CD4-positive, alpha-beta T cell treated with Interleukin-4 for 4 hours (primary cell): ENCODE results near the gene OSBPL10.

Experiments used
- DNase-seq: peaks from one replicate; pipeline ENCODE4 v3.0.0-alpha.2; 2020

Gene OSBPL10

DNA sequence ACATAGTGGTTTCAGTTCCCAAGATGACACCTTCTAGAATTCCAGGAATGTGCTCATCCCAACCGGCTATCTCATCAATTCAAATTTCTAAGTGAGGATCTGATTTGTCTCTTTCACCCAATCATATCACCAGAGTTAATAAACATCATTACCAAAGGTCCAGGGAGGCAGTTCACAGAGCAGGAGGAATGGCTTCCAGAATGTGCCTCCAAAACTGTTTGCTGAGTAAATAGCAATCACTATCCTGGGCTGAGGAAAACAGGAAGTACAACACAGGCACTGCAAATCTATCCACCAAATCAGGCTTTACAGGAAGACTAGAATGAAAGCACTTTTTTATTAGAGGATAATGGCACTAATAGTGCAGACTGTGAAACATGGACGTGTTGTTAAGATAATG is 61.5 kb downstream of the OSBPL10 start:
- DNase-seq, result no peak

- no peak for DNase-seq
Measured at GRCh38 chr3:31918179-31919150, 62.6 kb downstream of the OSBPL10 start.

GRCh38 chr3:31917303-31918005 is 63.6 kb downstream of the OSBPL10 start:
- DNase-seq, result no peak

DNA sequence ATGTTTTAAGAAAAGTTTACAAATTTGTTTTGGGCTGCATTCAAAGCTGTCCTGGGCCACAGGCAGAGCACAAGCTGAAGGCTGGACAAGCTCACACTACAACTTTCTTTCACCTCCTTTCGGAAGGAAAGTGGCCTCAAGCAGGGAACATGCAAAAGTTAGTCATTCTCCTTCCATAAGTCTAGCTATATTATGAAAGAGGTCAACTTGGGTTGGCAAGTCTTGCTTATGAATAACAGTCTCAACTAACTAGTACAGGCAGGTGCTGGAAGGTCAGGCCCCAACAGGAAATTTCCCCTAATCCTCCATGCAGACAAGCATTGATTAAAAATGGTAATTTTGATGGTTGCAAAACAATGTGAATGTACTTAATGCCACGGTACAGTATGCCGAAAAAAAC is 69.4 kb downstream of the OSBPL10 start:
- DNase-seq, result no peak

- no peak for DNase-seq
Measured at GRCh38 chr3:31911124-31911523, 69.9 kb downstream of the OSBPL10 start.

GRCh38 chr3:31909455-31909854 is 71.6 kb downstream of the OSBPL10 start:
- DNase-seq, result no peak

- DNase-seq, result no peak
Measured at GRCh38 chr3:31908391-31909097, 72.5 kb downstream of the OSBPL10 start.

DNA sequence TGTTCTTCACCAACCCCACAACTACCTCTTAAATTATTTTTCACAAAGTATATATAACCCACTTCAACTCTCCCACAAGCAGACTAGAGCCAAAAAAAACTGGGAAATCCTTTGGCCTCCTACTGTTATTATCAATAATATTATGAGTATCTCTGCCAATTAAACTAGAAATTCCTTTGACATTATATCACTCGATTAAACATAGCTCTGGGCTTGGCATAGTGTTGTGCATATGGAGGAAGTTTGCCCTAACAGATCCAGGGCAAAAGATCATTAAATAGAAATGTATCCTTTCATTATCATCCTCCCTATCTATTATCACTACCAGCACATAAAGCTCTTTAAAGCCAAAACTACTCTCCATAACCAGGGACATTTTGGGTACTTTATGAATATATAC is 74.9 kb downstream of the OSBPL10 start:
- no peak for DNase-seq

DNA sequence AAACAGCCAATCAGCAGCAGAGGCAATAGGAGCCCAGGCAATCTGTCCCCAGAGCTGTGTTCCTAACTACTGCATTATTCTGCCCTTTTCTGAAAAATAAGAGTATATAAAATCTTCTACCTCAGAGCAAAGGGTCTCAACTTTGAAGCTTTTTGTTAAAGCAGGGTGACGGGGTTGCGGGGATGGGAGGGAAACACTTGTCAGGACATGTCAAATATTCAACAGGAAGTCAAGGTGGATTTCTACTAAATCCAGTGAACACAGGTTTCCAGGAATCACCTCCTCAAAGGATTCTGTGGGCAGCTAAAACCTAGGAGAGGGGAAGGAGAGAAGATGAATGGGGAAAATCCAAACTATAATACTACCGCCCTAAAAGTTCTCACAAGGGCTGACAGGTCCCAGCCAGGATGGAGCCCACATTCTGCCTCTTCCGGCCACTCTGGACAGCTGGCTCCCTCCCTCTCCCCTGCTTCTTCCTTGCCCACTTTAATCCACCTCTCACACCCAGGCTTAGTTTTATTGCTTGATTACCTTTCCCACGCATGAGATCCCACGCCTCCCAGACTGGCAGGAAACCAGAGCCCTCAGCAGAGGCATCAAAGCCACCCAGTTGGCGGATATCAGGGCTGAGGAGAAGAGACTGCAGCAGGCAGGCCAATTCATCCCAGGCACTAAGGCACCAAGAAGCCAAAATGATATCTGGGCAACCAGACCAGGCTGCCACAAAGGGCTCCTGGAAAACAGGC is 77.2 kb downstream of the OSBPL10 start:
- no peak for DNase-seq

DNA sequence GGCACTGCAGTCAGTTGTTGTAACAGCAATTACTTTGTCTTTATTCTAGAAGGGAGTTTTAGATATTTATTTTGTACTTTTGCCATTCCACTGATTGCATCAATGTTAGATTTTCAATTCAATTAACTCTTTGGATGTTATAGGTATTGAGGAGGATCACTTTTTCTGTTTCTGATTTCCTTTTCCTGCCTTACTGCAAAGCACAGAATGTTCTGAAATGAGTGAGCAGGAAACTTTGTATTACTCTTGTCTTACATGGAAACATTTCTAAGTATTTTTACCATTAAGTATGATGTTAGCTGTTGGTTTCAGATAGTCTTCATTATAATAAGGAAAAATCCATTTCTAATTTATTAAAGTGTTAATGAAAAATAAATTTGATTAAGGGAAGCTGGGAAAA is 80.5 kb downstream of the OSBPL10 start:
- no peak for DNase-seq

DNA sequence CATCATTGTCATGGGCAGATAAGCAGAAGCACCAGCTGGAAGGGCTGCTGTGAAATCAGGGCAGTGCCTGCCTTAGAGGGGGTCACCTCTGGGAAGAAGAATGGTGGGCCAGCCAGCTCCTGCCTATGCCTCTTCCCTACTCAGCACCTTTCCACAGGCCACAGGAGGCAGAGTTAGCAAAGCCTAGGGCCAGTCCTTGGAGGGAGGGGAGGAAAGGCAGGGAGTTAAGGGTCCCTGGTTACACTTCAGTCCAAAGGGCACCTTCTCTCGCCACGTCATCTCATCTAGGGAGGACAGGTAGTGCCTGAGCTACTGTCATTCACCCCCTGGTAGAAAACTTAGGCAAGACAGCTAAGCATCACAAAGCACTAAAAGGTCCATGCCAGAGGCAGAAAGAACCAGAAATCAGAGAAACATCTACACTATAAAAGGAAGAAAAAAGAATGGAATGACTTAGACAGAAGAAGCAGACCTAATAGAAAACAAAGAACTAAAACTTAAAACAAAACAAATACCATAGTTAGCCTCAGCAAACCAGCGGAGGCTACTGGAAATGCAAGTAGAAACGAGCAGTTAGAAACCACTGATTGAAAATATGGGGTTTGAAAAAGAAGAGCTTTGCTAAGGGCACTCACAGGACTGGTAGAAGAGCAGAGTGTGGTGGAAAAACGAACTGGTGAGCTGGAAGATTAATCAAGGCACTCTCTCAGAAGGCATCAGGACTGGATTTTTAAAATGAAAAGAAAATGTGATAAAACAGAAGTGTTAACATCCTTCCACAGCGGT is 84.2 kb downstream of the OSBPL10 start:
- no peak for DNase-seq

DNA sequence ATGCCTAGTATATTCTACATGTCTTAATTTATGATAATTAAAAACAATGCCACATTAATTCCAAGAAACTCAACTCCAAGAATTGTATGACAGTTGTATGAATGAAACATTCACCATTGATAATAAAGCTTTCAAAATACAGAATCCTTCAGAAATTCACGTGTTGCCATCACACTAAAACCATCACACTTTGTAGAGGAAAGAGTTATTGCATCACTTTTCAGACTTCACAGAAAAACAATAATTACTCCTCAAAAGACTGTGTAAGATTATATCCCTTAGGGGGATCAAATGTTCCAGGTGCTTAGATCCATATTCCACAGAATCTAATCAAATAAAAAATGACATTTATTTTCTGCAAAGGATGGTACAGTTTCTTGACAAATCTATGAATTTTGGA is 85.0 kb downstream of the OSBPL10 start:
- no peak for DNase-seq

DNA sequence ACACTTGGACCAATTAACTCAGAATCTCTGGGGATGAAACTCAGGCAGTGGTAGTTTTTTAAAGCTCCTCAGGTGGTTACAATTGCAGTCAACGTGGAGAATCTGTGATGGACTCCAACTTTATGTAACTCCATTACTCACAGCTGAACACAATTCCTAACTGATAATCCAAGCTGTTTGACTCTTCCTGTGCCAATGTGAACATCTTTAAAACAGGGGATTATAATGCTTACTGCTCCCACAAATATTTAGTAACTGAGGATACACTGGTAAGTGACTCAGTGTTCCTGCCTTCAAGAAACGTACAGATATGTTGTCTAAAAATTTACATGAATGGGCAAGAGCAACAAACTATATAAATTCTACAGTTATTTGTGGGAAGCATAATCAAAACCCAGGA is 85.6 kb downstream of the OSBPL10 start:
- no peak for DNase-seq

DNA sequence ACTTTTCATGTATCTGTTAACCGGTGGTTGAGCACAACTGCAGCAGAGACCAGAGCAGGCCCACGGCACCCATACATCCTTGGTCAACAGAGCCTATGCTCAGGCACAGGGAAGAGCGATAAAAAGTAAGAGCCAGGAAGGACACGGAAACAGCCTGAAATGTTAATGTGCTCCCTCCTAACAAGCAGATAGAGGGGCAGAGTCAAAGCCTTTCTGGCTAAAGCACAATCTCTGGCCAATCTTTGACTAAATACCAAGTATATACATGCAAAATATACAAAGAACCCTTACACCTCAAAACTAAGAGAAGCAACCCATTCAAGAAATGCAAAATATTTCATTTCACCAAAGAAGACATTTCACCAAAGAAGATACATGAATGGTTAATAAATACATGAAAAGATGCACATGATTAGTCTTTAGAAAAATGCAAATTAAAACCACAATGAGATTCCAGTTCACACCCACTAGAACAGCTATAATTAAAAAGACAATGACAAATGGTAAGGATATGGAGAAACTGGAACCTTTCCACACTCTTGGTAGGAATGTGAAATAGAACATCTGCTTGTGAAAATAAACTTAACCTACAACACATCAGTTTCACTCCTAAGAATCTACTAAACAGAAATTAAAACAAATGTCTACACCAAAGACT is 88.0 kb downstream of the OSBPL10 start:
- no peak for DNase-seq

DNA sequence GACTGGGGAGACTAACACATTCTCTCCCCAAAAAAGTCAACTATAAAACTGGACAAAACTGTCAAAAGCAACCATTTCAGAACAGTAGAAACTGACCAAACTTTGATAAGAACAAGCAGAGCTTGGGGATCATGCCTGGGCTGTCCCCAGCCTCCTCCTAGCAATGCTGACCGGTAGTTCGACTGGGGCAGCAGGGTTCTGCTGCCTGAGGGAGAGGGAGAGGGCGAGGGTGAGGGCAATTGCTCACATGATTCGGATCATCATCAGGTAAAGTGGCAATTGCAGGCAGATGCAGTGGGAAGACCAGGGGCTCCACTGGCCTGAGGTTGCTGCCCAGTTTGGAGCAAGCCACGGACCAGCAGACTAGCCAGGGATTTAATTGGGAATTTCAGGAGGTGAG is 88.6 kb downstream of the OSBPL10 start:
- no peak for DNase-seq

DNA sequence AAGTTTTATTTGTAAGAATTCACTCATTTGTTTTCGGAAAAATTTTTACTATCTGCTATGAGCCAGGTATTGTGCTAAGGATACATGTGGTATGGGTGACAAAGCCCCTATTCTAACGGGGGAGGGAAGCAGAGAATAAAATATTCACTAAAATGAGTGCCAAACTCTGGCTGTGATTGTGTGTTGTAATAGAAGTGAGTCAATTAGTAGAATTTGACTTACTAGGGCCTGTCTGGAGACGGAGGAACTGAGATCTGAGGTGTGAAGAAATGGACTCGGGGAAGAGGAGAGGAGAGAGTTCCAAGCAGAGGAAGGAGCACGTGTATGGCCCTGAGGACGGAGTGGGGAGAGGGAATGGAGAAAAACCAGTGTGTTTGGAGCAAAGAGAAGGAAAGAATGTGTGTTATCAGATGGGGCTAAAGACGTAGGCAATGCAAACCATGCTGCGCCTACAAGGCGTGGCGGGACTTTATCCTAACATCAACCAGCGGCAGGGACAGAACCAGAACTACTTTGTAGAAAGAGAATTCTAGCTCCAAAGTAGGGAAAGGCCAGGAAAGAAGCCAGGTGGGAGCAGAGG is 89.1 kb downstream of the OSBPL10 start:
- no peak for DNase-seq

DNA sequence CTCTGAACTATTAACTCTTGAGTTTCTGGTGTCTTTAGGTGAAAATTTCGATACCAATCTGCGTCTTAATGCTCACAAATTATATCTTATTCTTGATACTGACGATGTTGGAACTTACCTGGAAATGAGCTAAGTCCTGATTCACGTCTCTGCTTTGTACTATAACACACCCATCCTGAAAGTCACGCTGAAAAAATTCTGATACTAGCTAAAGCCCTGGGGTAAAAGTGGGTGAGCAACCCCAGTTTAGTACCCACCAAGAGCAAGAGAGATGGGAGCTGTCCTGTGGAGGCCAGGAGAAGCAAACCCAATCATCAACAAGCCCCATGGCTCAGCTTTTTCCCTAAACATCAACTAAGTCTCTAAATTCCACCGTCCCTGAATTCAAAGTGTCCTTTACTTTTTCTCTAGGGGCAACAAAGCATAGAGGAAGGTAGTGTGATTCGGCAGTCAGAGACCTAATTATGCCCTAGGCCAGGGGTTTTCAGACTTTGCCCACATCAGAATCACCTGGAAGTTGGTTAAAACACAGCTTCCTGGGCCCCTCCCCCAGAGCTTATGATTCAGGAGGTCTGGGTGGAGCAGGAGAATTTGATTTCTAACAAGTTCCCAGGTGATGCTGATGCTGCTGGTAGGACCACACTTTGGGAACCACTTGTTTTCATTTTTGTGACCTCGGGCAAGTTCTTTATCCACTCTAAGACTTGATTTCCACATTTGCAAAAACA is 90.2 kb downstream of the OSBPL10 start:
- DNase-seq, result no peak

- DNase-seq, result no peak
Measured at GRCh38 chr3:31890007-31890406, 91.1 kb downstream of the OSBPL10 start.

DNA sequence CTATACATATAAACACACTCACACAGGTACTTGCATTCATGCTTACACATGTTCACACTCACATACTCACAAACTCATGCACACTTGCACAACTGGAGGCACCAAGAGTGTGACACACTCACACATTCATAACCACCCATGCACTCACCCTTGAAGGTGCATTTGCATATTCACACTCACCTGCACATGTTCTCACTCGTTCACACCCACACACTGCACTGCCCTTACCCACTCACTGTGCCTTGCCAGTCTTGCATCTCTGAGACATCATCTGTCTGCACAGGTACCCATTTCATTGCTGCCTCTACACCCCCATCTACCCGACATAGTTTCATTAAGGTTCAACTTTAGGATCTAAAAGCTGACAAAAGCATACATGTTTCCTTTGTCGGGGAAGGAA is 95.8 kb downstream of the OSBPL10 start:
- no peak for DNase-seq

GRCh38 chr3:31884251-31884650 is 96.8 kb downstream of the OSBPL10 start:
- no peak for DNase-seq
